Thyroid gland (tissue), 4 donors: ENCODE results near the gene NGLY1.

Source experiments
- CTCF ChIP-seq, 6 experiments: fragments of 200-600 bp in 3 of 6; fragments of 450-650 bp in 3 of 6; sonication (generic) in 3 of 6; IDR thresholded peaks; one replicate each; pipeline ENCODE4 v1.5.1; 2016 to 2019; ENCODE audit warnings: antibody characterized with exemption in 6 of 6, mild to moderate bottlenecking in 2 of 6, inconsistent platforms in 1 of 6, moderate library complexity in 1 of 6
- POLR2A ChIP-seq, 2 donors: fragments of 450-650 bp; IDR thresholded peaks; one replicate each; pipeline ENCODE4 v1.6.1; 2017; ENCODE audit warnings: antibody characterized with exemption in 2 of 2, mild to moderate bottlenecking in 2 of 2, moderate library complexity in 1 of 2

GRCh38 chr3:25801786-25802185, 18.5 kb upstream of the NGLY1 start:
- TF ChIP-seq CTCF (IDR thresholded peaks at IDR 0.05), result no peak
- TF ChIP-seq POLR2A (IDR thresholded peaks at IDR 0.05), result no peak
